GM19238 (cell line): Measurements from ENCODE around the gene IPO4.

Source experiments
- DNase-seq: peaks from one replicate; pipeline ENCODE4 v3.0.0; 2011; ENCODE audit warnings: low spot score; ENCODE audit not compliant: insufficient read length

IPO4 gene

GRCh38 chr14:24132061-24132685, 56.4 kb downstream of the IPO4 start:
- DNase-seq = no peak

- DNase-seq = no peak
Observed at GRCh38 chr14:24131549-24131966, 57.1 kb downstream of the IPO4 start.

GRCh38 chr14:24130717-24131548, 57.7 kb downstream of the IPO4 start:
- no peak for DNase-seq

GRCh38 chr14:24130380-24130716, 58.3 kb downstream of the IPO4 start, which contains the start of gene FITM1:
Gene FITM1 (plus strand): TSS chr14:24130659. CDS start chr14:24131564, 905 bp downstream.
- DNase-seq = no peak
